ENCODE results near the gene ADAR.
"Not testable (repeated sequence)": the region's sequence is repeated elsewhere in the genome, so short reads cannot be mapped to it uniquely, and the experiment has no call there.

Gene ADAR

GRCh38 chr1:154607609-154608396, at the start of gene ADAR:
Gene ADAR, minus strand, starts transcription at chr1:154608186. Its CDS starts 180 bp downstream, at chr1:154608006.
- DNase-seq: peak; percentile 88

- DNase-seq: peak; percentile 66
Observed at GRCh38 chr1:154657556-154657955, 49.6 kb upstream of the ADAR start.

- no peak for DNase-seq
Observed at GRCh38 chr1:154652893-154653292, 44.9 kb upstream of the ADAR start.

GRCh38 chr1:154644724-154645123, 36.7 kb upstream of the ADAR start:
- not testable (repeated sequence) for DNase-seq

GRCh38 chr1:154641534-154641933, 33.5 kb upstream of the ADAR start:
- no peak for DNase-seq

GRCh38 chr1:154639876-154640275, 31.9 kb upstream of the ADAR start:
- no peak for DNase-seq

GRCh38 chr1:154635171-154635570, 27.2 kb upstream of the ADAR start:
- no peak for DNase-seq

- no peak for DNase-seq
Observed at GRCh38 chr1:154629675-154630073, 21.7 kb upstream of the ADAR start.

GRCh38 chr1:154629061-154629674, 21.2 kb upstream of the ADAR start:
- no peak for DNase-seq

GRCh38 chr1:154628121-154628405, 20.1 kb upstream of the ADAR start:
- DNase-seq: no peak

GRCh38 chr1:154627257-154628120, 19.5 kb upstream of the ADAR start:
- peak; percentile 73 for DNase-seq

GRCh38 chr1:154626456-154627256, 18.7 kb upstream of the ADAR start:
- DNase-seq: no peak

GRCh38 chr1:154624746-154625643, 17.0 kb upstream of the ADAR start:
- no peak for DNase-seq

- peak; percentile 73 for DNase-seq
Observed at GRCh38 chr1:154623358-154623757, 15.4 kb upstream of the ADAR start.

- DNase-seq: no peak
Observed at GRCh38 chr1:154622503-154623039, 14.6 kb upstream of the ADAR start.

- DNase-seq: no peak
Observed at GRCh38 chr1:154621875-154622274, 13.9 kb upstream of the ADAR start.

GRCh38 chr1:154620751-154621150, 12.8 kb upstream of the ADAR start:
- DNase-seq: no peak

GRCh38 chr1:154619181-154619948, 11.4 kb upstream of the ADAR start:
- DNase-seq: no peak

- DNase-seq: no peak
Observed at GRCh38 chr1:154616659-154617345, 8.8 kb upstream of the ADAR start.

GRCh38 chr1:154615411-154615810, 7.4 kb upstream of the ADAR start:
- no peak for DNase-seq

Data from GDM1 (cell line).